Raji (cell line): ENCODE results near the gene RBM4.

Source experiments
- POLR2A ChIP-seq: IDR thresholded peaks from 2 replicates; pipeline ENCODE4 v1.6.1; 2011; ENCODE audit warnings: low read depth, low read length, control low read depth; ENCODE audit not compliant: insufficient read depth

Gene RBM4, protein sequence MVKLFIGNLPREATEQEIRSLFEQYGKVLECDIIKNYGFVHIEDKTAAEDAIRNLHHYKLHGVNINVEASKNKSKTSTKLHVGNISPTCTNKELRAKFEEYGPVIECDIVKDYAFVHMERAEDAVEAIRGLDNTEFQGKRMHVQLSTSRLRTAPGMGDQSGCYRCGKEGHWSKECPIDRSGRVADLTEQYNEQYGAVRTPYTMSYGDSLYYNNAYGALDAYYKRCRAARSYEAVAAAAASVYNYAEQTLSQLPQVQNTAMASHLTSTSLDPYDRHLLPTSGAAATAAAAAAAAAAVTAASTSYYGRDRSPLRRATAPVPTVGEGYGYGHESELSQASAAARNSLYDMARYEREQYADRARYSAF

DNA sequence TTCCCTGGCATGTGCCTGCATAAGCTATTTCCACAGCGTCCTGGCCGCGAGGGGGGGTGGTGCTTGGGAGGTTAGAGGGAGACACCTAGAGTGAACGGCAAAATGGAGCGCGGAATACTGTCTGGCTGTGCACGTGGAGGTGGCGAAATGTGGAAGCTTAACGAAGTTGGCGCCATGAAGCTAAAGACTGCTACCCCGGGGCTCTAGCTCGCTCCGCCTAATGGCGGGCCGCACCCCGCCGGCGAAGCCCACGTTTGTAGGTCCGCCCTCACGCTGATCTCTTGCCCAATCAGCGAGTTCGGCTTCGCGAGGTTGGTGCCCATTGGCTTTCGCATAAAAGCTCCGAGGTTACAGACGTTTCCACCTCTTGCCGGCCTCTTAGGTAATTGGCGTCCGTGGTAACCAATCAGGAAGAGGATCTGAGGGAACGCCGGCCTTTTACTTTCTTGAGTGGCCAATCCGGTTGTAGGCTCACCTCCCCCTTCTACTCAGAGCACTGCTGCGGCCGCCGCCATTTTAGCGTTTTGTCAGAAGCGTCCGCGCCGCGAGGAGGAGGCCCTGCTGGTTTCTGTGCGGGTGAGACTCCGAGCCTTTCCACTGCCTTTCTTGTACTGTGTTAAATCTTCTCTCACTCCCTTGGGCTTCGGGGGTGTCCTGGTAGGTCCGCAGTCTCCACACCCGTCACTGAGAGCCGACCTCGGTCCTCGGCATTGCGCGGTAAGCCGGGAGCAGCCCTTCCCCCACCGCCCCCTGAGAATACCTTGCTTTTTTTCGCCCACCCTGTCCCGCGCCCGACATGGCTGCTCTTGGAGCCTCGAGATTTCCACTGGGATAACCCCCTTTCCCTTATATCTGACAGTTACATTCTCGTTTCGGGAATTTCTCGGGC lies at the start of gene RBM4:
Gene RBM4 (plus strand): TSS at position 527 of the 889 bp plus-strand sequence. CDS start 1,009 bp downstream, outside the sequence.
- peak; percentile 84 for TF ChIP-seq POLR2A

DNA sequence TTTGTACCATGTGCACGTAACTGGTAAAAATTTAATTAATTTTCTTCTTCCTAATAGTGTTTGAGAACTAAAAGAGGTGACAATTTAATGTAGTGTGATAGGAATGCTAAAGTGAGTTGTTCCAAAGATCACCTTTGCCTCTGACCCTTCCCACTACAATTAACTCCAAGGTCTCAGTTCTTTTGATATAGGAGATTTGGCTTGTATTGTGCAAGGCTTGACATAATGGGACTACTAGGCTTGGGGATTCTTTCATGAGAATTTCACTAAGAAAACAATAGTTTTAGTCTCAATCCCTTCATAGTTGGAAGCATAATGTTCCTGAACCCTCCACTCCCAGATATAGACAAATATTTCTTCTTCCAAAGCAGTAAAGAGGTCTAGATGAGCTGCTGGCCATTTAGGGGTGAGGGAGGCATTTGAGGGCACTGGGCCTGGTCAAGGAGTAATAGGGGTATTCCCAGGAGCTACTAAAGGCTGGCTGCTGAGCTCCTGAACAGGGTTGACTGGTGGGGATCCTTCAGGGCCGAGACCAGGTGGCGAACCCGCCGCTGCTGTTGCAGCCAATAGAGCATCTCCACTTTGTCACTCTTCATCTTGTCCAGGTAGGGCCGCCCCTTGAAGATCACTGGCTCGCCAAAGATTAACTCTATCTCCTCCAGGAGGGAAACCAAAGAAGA lies 48.4 kb upstream of the RBM4 start:
- TF ChIP-seq POLR2A = no peak

DNA sequence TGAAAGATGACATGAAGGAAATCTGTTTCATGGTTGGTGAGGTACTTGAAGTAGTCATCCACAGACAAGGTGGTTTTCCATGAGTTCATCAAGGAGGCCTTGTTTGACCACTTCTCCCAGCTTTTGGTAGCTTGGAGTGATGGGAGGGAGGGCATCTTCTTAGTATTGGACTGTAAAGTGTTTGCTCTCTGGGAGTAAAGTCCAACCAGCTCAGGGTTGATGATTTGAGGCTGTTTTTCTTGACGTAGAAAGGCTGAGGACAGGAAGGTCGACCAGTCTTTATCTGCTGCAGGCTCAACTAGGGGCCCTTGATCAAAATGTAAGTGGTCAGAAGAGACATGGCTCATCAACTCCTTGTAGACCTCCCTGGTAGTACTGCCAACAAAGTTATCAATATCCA lies 47.3 kb upstream of the RBM4 start:
- TF ChIP-seq POLR2A = no peak

DNA sequence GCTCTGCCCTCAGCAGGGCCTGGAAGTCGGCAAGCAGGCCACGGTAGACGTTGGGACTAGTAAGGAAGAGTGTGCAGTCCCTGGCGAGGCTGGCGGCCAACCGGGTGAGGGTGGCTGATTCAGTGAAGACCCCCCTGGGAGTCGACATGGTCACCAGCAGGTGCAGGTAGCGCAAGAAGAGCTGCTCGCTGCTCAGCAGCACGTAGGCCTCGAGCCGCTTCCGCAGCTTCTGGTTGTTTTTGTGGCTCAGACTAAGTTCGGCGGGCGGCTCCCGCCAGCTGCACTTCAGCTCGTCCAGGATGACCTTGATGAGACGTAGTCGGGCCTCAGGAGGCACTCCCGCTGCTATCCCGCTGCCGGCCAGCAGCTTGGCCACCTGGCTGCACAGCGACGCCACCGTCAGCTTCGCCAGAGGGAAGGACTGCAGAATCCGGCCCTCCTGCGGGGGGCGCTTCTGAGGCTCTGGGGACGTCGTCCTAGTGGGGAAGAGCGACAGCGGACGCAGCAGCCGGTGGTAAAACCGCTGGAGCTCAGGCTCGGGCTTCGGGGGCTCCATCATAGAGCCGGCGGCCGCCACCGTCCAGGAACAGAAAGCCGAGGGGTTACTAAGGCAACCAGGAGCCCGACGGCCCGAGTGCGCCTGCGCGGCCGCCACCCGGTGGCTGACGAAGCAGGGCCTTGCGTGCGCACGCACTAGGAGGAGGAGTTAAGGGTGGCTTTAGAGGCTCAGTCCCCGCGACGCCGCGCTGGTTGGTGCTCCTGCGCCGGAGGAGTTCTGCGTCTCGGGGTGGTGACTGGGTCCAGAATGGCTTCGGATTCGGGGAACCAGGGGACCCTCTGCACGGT lies 45.8 kb upstream of the RBM4 start, which contains the start of the genes CCDC87 and CCS:
Gene CCDC87 (minus strand): TSS at position 607 of the 846 bp plus-strand sequence. CDS start 48 bp downstream, at position 559.
Gene CCS (plus strand): TSS at position 729 of the 846 bp plus-strand sequence. CDS start 77 bp downstream, at position 806.
- peak; percentile 99 for TF ChIP-seq POLR2A

DNA sequence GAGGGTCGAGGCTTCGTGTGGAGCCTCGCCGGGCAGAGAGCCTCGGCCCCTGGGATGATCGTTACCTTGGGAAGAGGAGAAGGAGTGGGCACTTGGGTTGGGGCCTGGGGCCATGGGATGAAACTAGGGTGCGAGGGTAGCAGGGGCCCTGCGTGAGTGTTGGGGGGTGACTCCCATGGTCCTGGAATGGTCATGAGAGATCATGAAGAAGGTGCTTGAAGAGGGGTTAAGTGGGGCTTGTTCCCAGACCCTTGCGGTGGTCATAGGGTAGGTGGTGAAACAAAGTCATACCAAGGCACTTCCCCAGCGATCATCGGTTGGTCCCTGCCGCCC lies 45.2 kb upstream of the RBM4 start:
- TF ChIP-seq POLR2A = no peak

DNA sequence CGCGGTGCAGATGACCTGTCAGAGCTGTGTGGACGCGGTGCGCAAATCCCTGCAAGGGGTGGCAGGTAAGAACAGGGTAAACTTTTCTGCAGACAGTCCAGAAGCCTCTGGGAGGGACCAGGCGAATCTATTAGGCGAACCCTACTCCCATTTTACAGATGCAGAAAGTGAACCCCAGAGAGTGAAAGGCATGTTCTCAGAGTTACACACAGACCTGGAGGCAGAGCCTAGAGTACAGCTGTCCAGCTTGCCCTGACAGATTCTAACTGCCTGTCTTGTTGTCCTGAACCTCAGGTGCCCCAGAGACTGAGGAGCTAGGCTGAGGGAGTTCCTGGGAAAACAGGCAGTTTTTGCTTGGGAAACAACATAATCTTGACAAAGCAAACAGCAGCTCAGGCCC lies 44.9 kb upstream of the RBM4 start:
- TF ChIP-seq POLR2A = no peak

DNA sequence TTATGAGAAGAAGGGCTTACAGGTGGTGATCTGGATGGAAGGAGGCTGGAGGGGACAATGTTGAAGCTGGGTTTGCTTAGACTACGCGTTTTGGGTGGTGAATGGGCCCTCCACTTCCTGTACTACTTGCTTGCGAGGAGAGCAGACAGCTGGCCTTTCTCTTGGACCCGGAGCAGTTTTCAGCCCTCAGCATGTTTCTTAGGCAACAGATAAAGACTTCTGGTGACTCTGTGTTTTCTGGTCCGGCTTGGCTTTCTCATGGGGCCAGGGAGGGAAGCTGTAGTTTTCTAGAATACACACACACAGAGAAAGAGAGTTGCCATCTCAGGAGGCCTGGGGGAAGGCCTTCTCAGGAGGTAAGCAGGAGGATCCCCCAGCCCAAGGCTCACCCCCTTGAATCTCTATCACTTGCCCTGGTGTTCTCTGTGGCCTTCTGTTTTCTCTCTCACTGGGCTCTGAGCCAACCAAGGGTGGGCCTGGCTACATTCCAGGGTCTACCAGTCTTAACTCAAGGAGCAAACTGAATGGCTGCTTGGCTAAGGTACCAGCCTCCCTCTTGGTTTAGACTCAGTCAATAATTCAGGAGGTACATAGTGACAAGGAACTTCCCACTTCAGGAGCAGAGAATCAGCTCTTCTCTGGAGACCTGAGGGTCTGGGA lies 43.1 kb upstream of the RBM4 start:
- TF ChIP-seq POLR2A = no peak

DNA sequence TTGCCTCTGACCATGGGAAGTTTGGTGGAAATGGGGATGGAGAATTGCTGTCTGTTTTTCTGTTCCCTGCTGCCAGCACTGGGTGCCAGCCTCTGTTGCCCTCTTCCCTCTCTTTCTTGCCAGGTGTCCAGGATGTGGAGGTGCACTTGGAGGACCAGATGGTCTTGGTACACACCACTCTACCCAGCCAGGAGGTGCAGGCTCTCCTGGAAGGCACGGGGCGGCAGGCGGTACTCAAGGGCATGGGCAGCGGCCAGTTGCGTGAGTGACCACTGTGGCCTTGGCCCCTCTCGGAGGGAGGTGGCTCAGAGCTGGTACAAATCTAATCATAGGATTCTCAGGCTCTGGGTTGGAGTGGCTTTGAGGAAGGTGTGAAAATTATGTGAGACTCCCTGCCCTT lies 39.5 kb upstream of the RBM4 start:
- no peak for TF ChIP-seq POLR2A

DNA sequence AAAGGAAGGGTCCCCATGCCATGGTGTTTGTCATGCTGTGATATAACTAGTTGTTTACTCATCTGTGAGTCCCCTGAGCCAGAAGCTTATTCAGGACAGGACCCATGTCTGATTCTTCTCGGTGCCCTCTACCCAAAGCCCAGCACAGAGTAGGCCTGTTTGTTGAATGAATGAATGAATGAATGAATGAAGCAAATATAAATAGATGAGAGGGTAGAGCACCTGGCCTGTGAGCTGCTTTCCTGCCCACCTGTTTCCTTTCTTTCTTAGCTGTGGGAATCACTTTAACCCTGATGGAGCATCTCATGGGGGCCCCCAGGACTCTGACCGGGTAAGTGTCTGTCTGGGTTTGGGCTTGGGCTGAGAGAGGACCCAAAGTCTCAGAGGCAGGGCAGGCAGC lies 38.3 kb upstream of the RBM4 start:
- TF ChIP-seq POLR2A = no peak

DNA sequence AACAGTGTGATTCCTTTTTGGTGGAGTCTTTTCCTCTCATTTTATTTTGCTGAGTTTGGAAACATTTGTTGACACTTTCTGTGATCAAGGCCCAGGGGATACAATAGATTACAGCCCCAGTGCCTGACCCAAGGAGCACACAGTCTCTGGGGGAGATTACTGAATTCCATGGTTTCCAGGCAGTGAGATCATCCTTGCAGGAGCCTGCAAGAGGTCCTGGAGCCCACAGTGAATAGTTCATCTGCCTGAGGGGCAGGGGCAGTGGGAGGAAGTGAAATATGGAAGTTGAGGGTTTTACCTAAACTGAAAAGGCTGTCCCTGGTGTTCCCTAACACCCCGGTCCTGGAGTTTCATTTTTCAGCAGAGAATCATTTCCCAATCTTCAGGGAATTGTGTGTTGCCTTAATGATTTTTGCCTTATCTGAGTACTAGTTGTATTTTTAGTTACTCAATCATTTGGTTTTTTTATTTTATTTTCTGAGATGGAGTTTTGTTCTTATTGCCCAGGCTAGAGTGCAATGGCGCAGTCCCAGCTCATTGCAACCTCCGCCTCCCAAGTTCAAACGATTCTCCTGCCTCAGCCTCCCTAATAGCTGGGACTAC lies 37.8 kb upstream of the RBM4 start:
- TF ChIP-seq POLR2A = no peak

DNA sequence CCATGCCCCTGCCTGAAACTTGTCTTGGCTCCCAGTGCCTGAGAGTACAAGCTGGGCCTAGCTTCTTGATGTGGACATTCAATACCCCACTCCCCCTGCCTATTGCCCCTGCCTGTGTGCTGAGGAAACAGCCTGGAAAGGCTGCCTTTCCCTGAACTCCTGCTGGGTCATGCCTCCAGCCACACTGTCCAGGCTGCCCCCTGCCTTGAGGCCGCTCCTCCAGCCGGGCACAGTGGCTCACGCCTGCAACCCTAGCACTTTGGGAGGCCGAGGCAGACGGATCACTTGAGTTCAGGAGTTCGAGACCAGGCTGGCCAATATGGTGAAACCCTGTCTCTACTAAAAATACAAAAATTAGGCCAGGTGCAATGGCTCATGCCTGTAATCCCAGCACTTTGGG lies 35.4 kb upstream of the RBM4 start:
- no peak for TF ChIP-seq POLR2A

DNA sequence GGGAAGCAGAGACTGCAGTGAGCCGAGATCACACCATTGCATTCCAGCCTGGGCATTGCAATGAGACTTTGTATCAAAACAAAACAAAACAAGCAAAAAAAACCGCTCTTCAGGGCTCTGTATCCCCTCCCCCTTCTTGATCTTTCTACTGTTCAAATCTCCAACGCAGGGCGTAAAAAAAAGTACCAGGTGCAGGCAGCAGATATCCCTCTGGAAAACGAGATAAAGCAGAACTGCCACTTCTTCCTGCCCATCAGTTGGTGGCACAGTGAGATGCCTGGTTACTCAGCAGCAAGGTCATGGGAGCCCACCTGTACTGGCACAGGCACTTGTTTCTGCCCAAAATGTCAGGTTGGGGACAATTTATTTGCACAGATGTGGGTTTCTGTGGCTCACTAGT lies 34.3 kb upstream of the RBM4 start:
- TF ChIP-seq POLR2A = no peak

DNA sequence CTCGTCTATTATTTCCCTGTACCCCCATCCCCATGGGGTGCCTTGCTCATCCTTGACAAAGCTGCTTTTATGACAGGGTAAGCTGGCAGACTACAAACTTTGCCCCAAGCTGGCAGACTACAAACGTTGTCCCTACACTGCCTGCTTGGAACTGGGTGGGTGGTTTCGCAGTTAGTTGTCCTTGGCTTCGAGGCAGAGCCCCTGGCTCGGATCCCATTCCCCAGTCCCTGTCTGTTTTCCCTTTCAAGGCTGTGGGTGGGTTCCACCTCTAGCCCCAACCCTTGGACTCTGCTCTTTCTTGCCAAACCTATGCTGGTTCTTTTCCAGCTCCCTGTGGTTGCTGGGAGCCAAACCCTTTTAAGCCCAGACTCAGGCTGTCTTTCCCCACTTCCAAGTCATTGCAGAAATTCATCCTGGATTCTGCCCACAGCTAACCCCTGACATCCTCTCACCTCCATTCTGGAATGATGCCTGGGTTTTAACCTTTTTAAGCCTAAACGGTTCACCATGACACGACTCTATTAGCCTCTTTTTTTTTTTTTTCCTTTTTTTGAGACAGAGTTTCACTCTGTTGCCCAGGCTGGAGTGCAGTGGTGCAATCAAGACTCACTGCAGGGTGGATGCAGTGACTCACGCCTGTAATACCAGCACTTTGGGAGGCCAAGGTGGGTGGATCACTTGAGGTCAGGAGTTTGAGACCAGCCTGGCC lies 31.2 kb upstream of the RBM4 start:
- no peak for TF ChIP-seq POLR2A
